ENCODE results near the gene NT5DC1. TPM values are rescaled to one million over a fixed set of nuclear protein-coding genes. Genes with fewer than 3 reads are reported as not detected.

The NT5DC1 gene
- polyA plus RNA-seq, 1 of the 3 experiments (the other 2 are of a cell fraction) = 20.3 TPM

DNA sequence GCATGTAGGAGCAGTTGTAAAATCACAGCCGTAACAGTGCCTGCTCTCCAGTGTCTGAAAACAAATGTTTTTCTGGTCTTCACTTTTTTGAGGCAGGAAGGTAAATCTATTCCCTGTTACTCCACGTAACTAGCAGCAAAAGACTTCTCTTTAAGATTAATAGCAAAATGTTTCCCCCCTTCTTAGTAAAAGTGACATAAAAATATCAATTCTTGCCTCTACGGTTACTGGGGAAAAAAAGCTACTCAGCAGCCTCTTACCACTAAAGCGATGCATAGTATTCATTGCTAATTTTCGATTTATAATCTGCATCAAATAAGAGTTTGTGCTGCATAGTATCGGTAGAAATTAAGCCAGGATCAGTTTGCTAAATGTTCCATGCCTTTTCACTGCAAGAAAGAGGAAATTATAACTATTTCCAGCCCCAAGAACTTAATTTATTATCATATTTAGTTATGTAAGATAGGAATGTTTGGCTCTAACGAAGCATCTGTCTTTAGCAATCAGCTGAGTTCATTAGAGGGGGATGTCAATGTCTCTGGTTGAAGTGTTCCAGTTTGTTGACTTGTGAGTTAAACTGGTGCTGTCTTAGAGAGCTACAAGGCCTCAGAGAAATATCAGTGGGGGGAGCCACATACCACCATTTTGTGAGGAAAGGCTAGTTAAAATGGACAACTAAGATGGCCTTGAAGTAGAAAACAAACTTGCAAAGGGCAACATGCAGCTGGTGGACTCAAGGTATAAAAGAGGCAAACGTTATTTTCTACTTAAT, 179.7 kb downstream of the NT5DC1 start:
- peak overlapping the region; percentile 89 for H3K4me2 ChIP-seq
- 7% methylated on average over 8 of the region's 8 CpGs for WGBS (ENCODE audit: low lambda C conversion rate)
- peak overlapping the region; percentile 62 to 82 for H3K4me3 ChIP-seq (ENCODE audit: low read depth in 2 of 2, low read length in 1 of 2)
- CTCF ChIA-PET = interaction anchor here (0.7 to 4.9 kb wide), 8 partner anchors 8 to 282 kb away, joined by 3 to 59 read pairs (median 22); no protein-coding TSS in a partner anchor
- H3F3A ChIP-seq (replicated peaks; ENCODE audit: insufficient read depth) = peaks cover 8% of the 10 kb centered on the region
- H3K27me3 ChIP-seq (ENCODE audit: insufficient read depth) = no peaks in the 10 kb centered on the region
- H3K4me1 ChIP-seq (ENCODE audit: control insufficient read depth in 1 of 2, insufficient read depth in 2 of 2, low read depth in 1 of 2, low read length in 1 of 2) = peaks cover 4 to 20% of the 10 kb centered on the region in 2 experiments; a peak in 2 of 4 replicates
- DNase-seq = no peak
- peaks cover 9 to 14% of the 10 kb centered on the region in 2 experiments for H3K36me3 ChIP-seq (replicated peaks in 1 of 2; ENCODE audit: control insufficient read depth in 1 of 2, insufficient read depth in 2 of 2, low read length in 1 of 2)
- POLR2A ChIA-PET = interaction anchor here (0.6 to 2.1 kb wide), 10 partner anchors 7 to 291 kb away, joined by 3 to 12 read pairs (median 4); partner anchors contain the start of genes RWDD1 and TSPYL4
- H2AFZ ChIP-seq (ENCODE audit: low read depth) = peak overlapping the region; percentile 73
- H3K9me3 ChIP-seq = no peaks in the 10 kb centered on the region
- peak overlapping the region; percentile 96 for H3K9ac ChIP-seq
- H4K20me1 ChIP-seq (ENCODE audit: insufficient read depth) = peaks cover 30% of the 10 kb centered on the region
- no peaks in the 10 kb centered on the region for H3K9me2 ChIP-seq
- TF ChIP-seq TCF12 (IDR thresholded peaks at IDR 0.05) = no peak
- peak; percentile 80; the same call in 1 of the 2 replicates for TF ChIP-seq YY1 (IDR thresholded peaks at IDR 0.05; ENCODE audit: low read depth)
- TF ChIP-seq, protein P1, sequence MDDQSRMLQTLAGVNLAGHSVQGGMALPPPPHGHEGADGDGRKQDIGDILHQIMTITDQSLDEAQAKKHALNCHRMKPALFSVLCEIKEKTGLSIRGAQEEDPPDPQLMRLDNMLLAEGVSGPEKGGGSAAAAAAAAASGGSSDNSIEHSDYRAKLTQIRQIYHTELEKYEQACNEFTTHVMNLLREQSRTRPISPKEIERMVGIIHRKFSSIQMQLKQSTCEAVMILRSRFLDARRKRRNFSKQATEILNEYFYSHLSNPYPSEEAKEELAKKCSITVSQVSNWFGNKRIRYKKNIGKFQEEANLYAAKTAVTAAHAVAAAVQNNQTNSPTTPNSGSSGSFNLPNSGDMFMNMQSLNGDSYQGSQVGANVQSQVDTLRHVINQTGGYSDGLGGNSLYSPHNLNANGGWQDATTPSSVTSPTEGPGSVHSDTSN (IDR thresholded peaks at IDR 0.05) = no peak
- H3K27ac ChIP-seq (ENCODE audit: low read depth in 2 of 2, low read length in 1 of 2) = peak overlapping the region; percentile 94 to 98
- H3K79me2 ChIP-seq (ENCODE audit: insufficient read depth) = peaks cover 50% of the 10 kb centered on the region

DNA sequence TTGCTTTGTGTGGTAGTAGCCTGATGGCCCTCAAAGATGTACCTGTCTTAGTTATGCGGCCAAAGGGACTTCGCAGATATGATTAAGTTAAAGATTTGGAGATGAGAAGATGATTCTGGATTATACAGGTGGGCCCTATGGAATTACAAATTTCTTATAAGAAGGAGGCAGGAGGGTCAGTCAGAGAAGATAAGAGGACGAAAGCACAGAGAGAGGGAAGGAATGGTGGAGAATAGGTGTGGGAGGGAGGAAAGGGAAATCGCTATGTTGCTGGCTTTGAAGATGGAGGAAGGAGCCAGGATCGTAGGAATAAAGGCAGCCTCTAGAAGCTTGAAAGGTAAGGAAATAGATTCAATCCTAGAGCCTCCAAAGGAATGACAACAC, 180.3 kb downstream of the NT5DC1 start:
- peaks cover 44% of the 10 kb centered on the region for H3K79me2 ChIP-seq (ENCODE audit: insufficient read depth)
- H3K4me3 ChIP-seq (ENCODE audit: low read depth in 2 of 2, low read length in 1 of 2) = peak overlapping the region; percentile 62 to 82; a peak in 3 of 4 replicates
- no peaks in the 10 kb centered on the region for H3K9me3 ChIP-seq
- peak overlapping the region; percentile 73 for H2AFZ ChIP-seq (ENCODE audit: low read depth)
- H3K9ac ChIP-seq = peak overlapping the region; percentile 96; the same call in 1 of the 2 replicates
- H3K36me3 ChIP-seq (replicated peaks in 1 of 2; ENCODE audit: control insufficient read depth in 1 of 2, insufficient read depth in 2 of 2, low read length in 1 of 2) = peaks cover 8 to 13% of the 10 kb centered on the region in 2 experiments
- H3K9me2 ChIP-seq = no peaks in the 10 kb centered on the region
- H3K4me1 ChIP-seq (ENCODE audit: control insufficient read depth in 1 of 2, insufficient read depth in 2 of 2, low read depth in 1 of 2, low read length in 1 of 2) = peaks cover 1 to 20% of the 10 kb centered on the region in 2 experiments; a peak in 2 of 4 replicates
- H3K27ac ChIP-seq (ENCODE audit: low read depth in 2 of 2, low read length in 1 of 2) = peak overlapping the region; percentile 94 to 98; a peak in 3 of 4 replicates
- ChIA-PET CTCF (interaction anchor here (0.7 to 4.9 kb wide), 7 partner anchors 8 to 280 kb away, joined by 3 to 59 read pairs (median 23); no protein-coding TSS in a partner anchor), POLR2A (interaction anchor here (1.2 kb wide), 1 partner anchor 27 kb away, joined by 3 read pairs; the partner anchor contains the start of gene TSPYL4)
- H3F3A ChIP-seq (replicated peaks; ENCODE audit: insufficient read depth) = peaks cover 8% of the 10 kb centered on the region
- H3K27me3 ChIP-seq (ENCODE audit: insufficient read depth) = no peaks in the 10 kb centered on the region
- DNase-seq = no peak
- 93% methylated on average over 5 of the region's 5 CpGs for WGBS (ENCODE audit: low lambda C conversion rate)
- peak overlapping the region; percentile 89 for H3K4me2 ChIP-seq
- TF ChIP-seq, protein P2, sequence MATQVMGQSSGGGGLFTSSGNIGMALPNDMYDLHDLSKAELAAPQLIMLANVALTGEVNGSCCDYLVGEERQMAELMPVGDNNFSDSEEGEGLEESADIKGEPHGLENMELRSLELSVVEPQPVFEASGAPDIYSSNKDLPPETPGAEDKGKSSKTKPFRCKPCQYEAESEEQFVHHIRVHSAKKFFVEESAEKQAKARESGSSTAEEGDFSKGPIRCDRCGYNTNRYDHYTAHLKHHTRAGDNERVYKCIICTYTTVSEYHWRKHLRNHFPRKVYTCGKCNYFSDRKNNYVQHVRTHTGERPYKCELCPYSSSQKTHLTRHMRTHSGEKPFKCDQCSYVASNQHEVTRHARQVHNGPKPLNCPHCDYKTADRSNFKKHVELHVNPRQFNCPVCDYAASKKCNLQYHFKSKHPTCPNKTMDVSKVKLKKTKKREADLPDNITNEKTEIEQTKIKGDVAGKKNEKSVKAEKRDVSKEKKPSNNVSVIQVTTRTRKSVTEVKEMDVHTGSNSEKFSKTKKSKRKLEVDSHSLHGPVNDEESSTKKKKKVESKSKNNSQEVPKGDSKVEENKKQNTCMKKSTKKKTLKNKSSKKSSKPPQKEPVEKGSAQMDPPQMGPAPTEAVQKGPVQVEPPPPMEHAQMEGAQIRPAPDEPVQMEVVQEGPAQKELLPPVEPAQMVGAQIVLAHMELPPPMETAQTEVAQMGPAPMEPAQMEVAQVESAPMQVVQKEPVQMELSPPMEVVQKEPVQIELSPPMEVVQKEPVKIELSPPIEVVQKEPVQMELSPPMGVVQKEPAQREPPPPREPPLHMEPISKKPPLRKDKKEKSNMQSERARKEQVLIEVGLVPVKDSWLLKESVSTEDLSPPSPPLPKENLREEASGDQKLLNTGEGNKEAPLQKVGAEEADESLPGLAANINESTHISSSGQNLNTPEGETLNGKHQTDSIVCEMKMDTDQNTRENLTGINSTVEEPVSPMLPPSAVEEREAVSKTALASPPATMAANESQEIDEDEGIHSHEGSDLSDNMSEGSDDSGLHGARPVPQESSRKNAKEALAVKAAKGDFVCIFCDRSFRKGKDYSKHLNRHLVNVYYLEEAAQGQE (IDR thresholded peaks at IDR 0.05; ENCODE audit: low read depth, low read length) = no peak
- TF ChIP-seq POLR2AphosphoS5 (IDR thresholded peaks at IDR 0.05; ENCODE audit: low read depth, low read length) = no peak
- no peak for TF ChIP-seq NFIC (IDR thresholded peaks at IDR 0.05; ENCODE audit: borderline replicate concordance)
- no peak for TF ChIP-seq RCOR1 (IDR thresholded peaks at IDR 0.05; ENCODE audit: low read length)
- TF ChIP-seq FOSL2 (IDR thresholded peaks at IDR 0.05; ENCODE audit: borderline replicate concordance, low read depth) = no peak
- TF ChIP-seq RAD21 (IDR thresholded peaks at IDR 0.05; ENCODE audit: low read length) = no peak
- no peak for TF ChIP-seq TEAD4 (IDR thresholded peaks at IDR 0.05; ENCODE audit: borderline replicate concordance, insufficient read depth)
- TF ChIP-seq, protein P3, sequence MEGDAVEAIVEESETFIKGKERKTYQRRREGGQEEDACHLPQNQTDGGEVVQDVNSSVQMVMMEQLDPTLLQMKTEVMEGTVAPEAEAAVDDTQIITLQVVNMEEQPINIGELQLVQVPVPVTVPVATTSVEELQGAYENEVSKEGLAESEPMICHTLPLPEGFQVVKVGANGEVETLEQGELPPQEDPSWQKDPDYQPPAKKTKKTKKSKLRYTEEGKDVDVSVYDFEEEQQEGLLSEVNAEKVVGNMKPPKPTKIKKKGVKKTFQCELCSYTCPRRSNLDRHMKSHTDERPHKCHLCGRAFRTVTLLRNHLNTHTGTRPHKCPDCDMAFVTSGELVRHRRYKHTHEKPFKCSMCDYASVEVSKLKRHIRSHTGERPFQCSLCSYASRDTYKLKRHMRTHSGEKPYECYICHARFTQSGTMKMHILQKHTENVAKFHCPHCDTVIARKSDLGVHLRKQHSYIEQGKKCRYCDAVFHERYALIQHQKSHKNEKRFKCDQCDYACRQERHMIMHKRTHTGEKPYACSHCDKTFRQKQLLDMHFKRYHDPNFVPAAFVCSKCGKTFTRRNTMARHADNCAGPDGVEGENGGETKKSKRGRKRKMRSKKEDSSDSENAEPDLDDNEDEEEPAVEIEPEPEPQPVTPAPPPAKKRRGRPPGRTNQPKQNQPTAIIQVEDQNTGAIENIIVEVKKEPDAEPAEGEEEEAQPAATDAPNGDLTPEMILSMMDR (IDR thresholded peaks at IDR 0.05) = no peak
- TF ChIP-seq GABPA (IDR thresholded peaks at IDR 0.05; ENCODE audit: low read depth) = no peak
- TF ChIP-seq RXRA (IDR thresholded peaks at IDR 0.05; ENCODE audit: borderline replicate concordance, low read depth) = no peak
- no peak for TF ChIP-seq JUND (IDR thresholded peaks at IDR 0.05)
- no peak for TF ChIP-seq YY1 (IDR thresholded peaks at IDR 0.05; ENCODE audit: low read depth)
- no peak for TF ChIP-seq NRF1 (IDR thresholded peaks at IDR 0.05; ENCODE audit: low read depth, low read length)
- TF ChIP-seq, protein P1 (IDR thresholded peaks at IDR 0.05) = no peak
- H4K20me1 ChIP-seq (ENCODE audit: insufficient read depth) = peaks cover 25% of the 10 kb centered on the region
